Inferior parietal cortex (tissue), 1 donor: ENCODE data around the gene WWC1.

ENCODE experiments used
- DNase-seq: peaks from one replicate; pipeline ENCODE4 v3.0.0-alpha.2; 2016; ENCODE audit errors: extremely low spot score

The WWC1 gene

GRCh38 chr5:168291342-168291963 is at the start of gene WWC1:
Gene WWC1, plus strand, starts transcription at chr5:168291645. Its CDS starts 508 bp downstream, at chr5:168292153.
- DNase-seq: no peak

DNA sequence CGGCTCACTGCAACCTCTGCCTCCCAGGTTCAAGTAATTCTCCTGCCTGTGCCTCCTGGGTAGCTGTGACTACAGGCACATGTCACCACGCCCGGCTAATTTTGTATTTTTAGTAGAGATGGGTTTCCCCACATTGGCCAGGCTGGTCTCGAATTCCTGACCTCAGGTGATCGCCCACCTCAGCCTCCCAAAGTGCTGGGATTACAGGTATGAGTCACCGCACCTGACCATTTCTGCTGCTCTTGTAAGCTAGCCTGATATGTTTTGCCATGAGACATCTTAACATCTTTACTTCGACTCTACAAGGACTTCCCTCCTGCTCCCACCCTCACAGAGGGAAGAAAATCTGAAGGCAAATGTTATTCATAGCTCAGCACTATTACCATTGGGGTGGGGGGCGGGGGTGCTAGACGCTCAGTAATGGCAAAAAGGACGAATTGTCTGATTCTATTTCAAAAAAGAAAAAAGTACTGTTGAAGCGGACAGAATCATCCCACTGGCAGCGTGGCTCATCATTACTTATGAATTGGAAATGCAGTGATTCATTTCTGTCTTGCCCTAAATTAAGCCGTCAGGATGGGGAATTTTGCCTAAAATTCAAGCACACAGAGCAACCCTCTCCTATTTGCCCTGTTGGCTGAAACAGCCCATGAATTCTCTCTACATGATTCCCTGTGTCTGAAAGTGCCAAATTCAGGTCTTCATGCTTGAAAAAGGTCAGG is 46.4 kb upstream of the WWC1 start:
- no peak for DNase-seq

DNA sequence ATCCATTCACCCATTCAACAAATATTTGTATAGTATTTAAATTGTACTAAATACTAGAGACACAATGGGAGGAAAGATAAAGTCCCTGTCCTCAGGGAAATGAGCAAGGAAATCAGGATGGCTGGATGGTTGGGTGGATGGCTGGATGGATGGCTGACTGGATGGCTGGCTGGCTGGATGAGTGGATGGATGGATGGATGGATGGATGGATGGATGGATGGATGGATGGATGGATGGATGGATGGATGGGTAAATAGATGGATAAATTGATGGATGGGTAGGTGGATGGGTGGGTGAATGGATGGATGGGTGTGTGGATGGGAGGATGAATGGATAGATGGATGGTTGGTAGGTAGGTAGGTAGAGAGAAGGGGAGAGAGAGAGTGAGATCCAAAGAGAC is 41.5 kb upstream of the WWC1 start:
- DNase-seq: no peak

DNA sequence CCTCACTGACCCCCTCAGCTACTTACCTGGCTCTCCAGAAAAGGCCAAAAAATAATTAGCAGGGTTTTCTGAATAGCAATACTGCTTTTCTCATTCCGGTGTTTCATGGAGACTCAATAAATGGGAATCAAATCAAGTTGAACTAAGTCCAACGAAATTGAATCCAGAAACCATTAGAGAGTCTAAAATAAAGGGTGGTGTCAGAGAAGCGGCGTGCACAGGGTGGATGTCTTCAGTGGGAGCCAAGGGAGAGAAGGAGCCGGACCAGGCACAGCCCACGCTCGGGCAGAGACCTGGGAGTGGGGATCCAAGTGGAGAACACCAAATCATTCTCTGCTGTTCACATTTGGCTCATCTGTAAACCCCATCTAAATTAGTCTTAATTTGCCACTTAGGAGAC is 40.2 kb upstream of the WWC1 start:
- no peak for DNase-seq

- DNase-seq: no peak
Measured at GRCh38 chr5:168254013-168254693, 37.3 kb upstream of the WWC1 start.

DNA sequence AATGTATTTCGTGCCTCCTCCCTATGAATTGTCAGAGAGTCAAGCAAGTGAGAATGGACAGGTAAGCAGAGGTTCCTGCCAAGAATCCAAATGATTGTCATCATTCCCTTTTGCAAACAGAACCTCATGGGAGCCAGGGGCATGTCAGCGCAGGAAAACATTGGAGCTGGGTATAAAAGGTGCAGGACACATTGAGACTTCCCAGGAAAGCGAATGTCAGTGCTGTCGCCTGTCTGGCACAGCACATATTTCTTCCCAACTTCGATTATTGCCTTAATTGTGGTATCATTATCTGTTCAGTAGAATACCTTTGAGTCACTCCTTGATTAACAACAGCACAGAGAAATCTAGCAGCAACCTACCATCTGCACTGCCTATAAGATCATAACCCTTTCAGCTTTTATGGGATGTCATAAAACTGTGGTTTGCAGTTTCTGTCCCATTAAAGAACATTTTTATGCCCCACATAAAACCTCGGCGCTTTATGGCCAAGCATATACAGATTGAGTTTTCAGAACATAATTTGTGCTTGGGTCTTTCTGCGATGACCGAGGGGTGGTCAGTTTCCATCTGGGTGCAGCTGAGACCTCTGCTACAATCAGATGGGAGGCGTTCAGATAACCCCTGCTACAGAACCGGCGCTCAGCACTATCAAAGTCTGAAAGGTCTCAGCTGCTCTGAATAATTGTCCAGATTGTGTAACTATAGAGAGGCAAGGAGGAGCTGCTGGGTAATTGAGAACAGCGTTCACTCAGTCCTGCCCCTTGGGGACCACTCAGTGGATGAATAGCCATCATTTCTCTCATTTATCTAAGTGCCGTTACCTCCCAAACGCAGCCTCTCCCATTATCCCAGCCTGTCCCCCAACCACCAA is 30.9 kb upstream of the WWC1 start:
- DNase-seq: no peak

DNA sequence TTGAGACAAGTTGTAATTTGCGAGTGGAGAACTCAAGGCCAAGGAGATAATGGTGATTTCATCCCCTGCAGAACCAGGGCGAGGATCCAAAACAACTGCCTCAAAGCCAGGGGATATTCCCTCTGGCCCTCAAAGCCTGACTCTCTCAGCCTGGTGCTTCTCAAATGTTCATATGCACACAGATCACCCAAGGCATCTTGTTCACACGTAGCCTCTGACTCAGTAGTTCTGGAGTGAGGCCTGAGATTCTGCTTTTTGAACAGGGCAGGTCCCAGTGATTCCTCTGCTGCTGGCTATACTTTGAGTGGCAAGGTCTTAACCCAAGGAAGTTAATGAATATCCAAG is 30.2 kb upstream of the WWC1 start:
- no peak for DNase-seq

- no peak for DNase-seq
Measured at GRCh38 chr5:168262042-168262743, 29.3 kb upstream of the WWC1 start.

- no peak for DNase-seq
Measured at GRCh38 chr5:168263121-168263520, 28.3 kb upstream of the WWC1 start.

DNA sequence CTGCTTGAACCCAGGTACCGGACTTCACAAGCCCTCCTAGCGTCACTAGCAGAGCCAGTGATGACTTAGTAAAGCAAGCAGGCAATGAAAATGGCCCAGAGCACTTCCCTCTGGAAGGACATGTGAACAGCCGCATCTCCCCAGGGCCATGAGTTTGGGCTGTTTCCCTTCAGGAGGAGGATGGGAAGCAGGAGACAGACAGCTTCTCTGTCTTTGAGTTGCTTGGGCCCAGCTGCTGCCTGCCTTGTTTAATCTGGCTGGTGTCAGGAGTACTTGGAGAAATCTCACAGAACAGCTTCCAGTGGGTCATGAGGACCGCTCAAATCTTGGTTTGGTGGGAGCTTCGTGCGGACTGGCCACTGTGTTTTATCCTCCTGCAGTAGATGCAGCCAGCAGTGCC is 25.4 kb upstream of the WWC1 start:
- DNase-seq: no peak

GRCh38 chr5:168268949-168269936 is 22.2 kb upstream of the WWC1 start:
- peak; percentile 91 for DNase-seq

GRCh38 chr5:168269937-168270330 is 21.5 kb upstream of the WWC1 start:
- DNase-seq: no peak

DNA sequence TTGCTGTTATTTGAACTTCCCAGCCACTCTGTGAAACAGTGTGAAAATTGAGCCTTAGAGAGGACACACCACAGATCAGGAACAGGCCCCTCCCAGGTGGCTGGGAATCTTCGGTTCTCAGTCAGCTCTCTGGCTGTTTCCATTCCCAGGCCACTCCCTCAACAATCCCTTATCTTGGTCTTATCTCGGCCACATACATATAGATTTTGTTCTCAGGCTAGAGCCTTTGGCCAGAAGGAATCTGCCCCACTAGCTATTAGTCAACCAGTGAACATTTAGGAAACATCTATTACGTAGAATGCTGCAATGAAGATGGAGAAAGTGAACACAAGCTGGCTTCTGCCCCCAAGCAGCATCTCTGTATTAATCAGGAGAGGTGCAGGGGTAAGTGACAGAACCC is 21.0 kb upstream of the WWC1 start:
- no peak for DNase-seq

- DNase-seq: no peak
Measured at GRCh38 chr5:168273056-168273980, 18.1 kb upstream of the WWC1 start.

GRCh38 chr5:168274406-168274805 is 17.0 kb upstream of the WWC1 start:
- DNase-seq: no peak

DNA sequence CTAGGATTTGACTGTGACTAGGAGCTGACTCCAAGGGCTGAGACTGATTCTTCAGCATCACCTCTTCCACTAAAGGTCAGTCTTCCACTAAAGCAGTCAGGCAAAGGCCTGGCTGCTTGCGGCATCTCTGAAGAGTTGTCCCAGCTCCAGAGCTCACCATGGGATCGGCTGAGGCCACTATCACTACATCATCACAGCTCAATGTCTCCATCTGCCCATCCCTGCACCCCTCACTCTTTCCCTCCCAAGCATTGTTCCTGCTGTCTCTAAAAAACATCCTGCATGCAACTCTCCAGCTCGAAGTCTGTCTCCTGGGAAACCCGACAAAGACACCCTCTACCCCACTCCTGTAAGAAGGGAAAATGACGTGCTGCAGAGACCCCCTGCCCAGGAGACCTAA is 15.5 kb upstream of the WWC1 start:
- DNase-seq: no peak

- no peak for DNase-seq
Measured at GRCh38 chr5:168282120-168282519, 9.3 kb upstream of the WWC1 start.

DNA sequence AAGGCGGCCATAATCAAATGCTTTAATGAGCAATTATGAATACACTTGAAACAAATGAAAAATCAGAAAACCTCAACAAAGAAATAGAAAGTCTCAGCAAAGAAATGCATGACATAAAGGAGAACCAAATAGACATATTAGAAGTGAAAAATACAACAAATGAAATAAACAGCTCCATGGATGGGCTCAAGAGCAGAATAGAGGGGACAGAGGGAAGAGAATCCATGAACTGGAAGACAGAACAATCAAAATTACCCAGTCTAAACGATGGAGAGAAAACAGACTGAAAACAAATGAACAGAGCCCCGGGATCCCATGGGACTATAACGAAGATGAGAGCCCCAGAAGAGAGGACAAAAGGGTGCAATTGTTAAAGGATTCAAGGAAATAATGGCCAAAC is 6.6 kb upstream of the WWC1 start:
- DNase-seq: no peak

DNA sequence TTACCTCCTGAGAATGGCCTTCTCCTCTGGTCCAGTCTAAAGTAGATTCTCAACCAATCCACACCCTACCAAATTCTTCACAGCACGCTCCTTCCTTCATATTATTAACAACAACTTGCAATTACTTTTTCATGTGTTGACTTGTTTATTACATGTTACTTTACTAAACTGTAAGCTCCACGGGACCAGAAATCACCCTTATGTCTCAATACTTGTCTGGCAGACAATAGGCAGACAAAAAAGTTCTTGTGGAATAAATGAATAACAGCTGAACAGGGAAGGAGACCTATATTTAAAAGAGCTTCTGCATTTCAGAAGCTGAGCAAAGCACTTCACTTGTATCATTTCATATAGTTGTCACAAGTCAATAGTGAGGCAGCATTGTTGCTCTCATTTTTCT is 5.7 kb upstream of the WWC1 start:
- DNase-seq: no peak
